ENCODE measurements around the gene OOEP. TPM values are rescaled to one million over a fixed set of nuclear protein-coding genes. Genes with fewer than 3 reads are reported as not detected.
"Not testable (repeated sequence)": the region's sequence is repeated elsewhere in the genome, so short reads cannot be mapped to it uniquely, and the experiment has no call there.

Gene OOEP
- total RNA-seq, 3 donors from 2014 or later = 0.38 TPM; not detected in 2

- not testable (repeated sequence) for H3K36me3 Mint-ChIP-seq (ENCODE audit: insufficient read depth); ATAC-seq; H3K27me3 Mint-ChIP-seq (ENCODE audit: low read depth); DNase-seq; H3K9me3 Mint-ChIP-seq; H3K4me1 Mint-ChIP-seq (ENCODE audit: low read depth); H3K4me3 Mint-ChIP-seq
Measured at GRCh38 chr6:73381531-73381930, 11.8 kb upstream of the OOEP start.

- H3K4me1 Mint-ChIP-seq (ENCODE audit: low read depth) = no peaks in the 10 kb centered on the region
- no peak for ATAC-seq
- DNase-seq = no peak
- no peaks in the 10 kb centered on the region for H3K27me3 Mint-ChIP-seq (ENCODE audit: low read depth)
- no peak overlapping the region for H3K4me3 Mint-ChIP-seq
- peaks cover 4% of the 10 kb centered on the region for H3K9me3 Mint-ChIP-seq
- peaks cover 1% of the 10 kb centered on the region for H3K36me3 Mint-ChIP-seq (ENCODE audit: insufficient read depth)
Measured at GRCh38 chr6:73377225-73377624, 7.5 kb upstream of the OOEP start.

DNA sequence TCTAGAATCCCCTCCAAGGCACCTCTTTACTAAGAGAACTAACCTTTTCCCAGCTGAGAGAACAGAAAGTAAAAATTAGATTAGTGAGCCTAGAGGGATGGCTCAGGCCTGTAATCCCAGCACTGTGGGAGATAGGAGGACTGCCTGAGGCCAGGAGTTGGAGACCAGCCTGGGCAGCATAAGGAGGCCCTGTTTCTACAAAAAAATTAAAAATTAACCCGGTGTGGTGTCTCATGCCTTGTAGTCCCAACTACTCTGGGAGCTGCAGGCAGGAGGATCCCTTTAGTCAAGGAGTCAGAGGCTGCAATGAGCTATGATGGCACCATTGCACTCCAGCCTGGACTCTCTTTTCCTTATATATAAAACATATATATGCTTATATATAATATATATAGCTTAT lies 5.5 kb upstream of the OOEP start:
- no peaks in the 10 kb centered on the region for H3K27me3 Mint-ChIP-seq (ENCODE audit: low read depth)
- ATAC-seq (no peak), DNase-seq (no peak)
- H3K4me1 Mint-ChIP-seq (ENCODE audit: low read depth) = no peaks in the 10 kb centered on the region
- peaks cover 4% of the 10 kb centered on the region for H3K9me3 Mint-ChIP-seq
- H3K4me3 Mint-ChIP-seq = no peak overlapping the region
- H3K36me3 Mint-ChIP-seq (ENCODE audit: insufficient read depth) = peaks cover 1% of the 10 kb centered on the region

DNA sequence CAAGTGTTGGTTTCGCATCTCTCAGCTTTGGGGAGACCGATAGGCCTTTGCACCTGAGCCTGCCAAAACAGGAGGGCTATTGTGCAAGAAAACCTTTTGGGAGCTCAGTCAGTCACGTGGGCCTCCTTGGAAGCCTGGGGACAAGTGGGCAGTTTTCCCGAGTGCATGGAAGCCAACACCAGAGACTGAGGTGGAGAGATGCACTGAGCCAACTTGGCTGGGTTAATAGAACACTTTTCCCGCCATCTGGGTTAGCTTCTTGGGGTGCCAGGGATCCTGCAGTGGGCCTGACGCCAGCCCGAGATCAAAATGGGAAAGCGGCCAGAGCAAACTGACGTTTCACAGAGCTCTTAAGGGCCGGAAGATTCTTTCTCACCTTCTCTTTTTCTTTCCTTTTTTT lies 2.8 kb upstream of the OOEP start:
- no peaks in the 10 kb centered on the region for H3K4me1 Mint-ChIP-seq (ENCODE audit: low read depth)
- no peaks in the 10 kb centered on the region for H3K27me3 Mint-ChIP-seq (ENCODE audit: low read depth)
- ATAC-seq = no peak

GRCh38 chr6:73371984-73372383 lies 2.3 kb upstream of the OOEP start:
- Mint-ChIP-seq H3K4me1 (ENCODE audit: low read depth) (no peaks in the 10 kb centered on the region), H3K9me3 (peaks cover 4% of the 10 kb centered on the region), H3K4me3 (no peak overlapping the region), H3K27me3 (ENCODE audit: low read depth) (no peaks in the 10 kb centered on the region), H3K36me3 (ENCODE audit: insufficient read depth) (peaks cover 1% of the 10 kb centered on the region)
- no peak for ATAC-seq
- DNase-seq = no peak

More for the DNA sequence above, 2.8 kb upstream of the OOEP start:
- H3K9me3 Mint-ChIP-seq = peaks cover 4% of the 10 kb centered on the region
- no peak overlapping the region for H3K4me3 Mint-ChIP-seq
- no peak for DNase-seq
- peaks cover 1% of the 10 kb centered on the region for H3K36me3 Mint-ChIP-seq (ENCODE audit: insufficient read depth)

DNA sequence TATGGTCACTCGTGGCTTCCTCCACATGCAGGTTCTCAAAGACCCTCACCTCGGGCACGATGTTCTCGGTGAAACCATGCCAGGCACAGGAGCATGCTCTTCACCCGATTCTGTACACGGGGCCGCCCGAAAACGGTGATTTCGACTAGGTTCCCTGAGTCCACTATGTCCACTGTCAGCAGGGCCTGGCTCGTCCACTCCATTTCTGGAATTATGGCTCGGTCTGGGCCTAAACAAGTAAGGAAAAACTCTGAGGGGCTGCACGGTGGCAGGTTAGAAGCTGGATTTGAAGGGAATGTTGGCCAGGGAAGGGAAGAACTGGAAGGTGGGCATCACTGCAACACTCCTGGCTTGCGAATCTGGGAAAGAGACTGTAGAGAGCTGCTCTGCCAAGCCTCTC lies 540 bp downstream of the OOEP start:
- Mint-ChIP-seq H3K4me1 (ENCODE audit: low read depth) (no peaks in the 10 kb centered on the region), H3K9me3 (peaks cover 4% of the 10 kb centered on the region), H3K27me3 (ENCODE audit: low read depth) (peaks cover 3% of the 10 kb centered on the region), H3K36me3 (ENCODE audit: insufficient read depth) (peaks cover 1% of the 10 kb centered on the region), H3K4me3 (no peak overlapping the region)
- no peak for ATAC-seq
- no peak for DNase-seq

GRCh38 chr6:73368675-73369074 lies 1.0 kb downstream of the OOEP start:
- H3K27me3 Mint-ChIP-seq (ENCODE audit: low read depth) = peaks cover 3% of the 10 kb centered on the region
- DNase-seq (no peak), ATAC-seq (no peak)
- no peaks in the 10 kb centered on the region for H3K4me1 Mint-ChIP-seq (ENCODE audit: low read depth)
- H3K9me3 Mint-ChIP-seq = peaks cover 4% of the 10 kb centered on the region
- peaks cover 1% of the 10 kb centered on the region for H3K36me3 Mint-ChIP-seq (ENCODE audit: insufficient read depth)
- no peak overlapping the region for H3K4me3 Mint-ChIP-seq

DNA sequence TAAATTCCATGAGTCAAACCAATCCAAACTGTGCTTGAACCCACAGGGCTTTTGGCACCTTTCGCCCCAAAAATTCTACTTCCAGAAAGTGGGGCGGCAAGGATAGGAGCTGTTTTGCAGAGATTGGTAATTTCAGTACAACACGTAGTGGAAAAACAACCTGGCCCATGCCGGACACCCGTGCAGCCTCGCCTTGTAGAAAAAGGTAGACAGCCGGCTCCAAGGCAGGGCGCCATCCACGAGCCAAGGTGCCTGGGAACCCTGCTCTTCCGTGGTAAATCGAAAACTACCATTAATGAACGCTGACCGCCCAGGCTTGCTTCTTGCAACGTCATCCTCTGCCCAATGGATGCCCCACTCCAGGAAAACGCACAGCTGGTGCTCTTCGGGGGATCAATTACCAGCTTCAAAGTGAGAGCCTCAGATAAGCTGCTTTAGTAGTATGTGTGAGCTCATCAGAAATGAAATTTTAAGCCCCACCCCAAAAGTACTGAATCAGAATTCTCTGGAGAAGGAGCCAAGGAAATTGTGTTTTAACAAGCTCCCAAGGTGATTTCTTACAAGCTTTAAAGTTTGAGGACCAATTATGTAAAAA lies 1.8 kb downstream of the OOEP start:
- no peak for ATAC-seq
- Mint-ChIP-seq H3K4me1 (ENCODE audit: low read depth) (no peaks in the 10 kb centered on the region), H3K4me3 (no peak overlapping the region), H3K36me3 (ENCODE audit: insufficient read depth) (no peaks in the 10 kb centered on the region), H3K27me3 (ENCODE audit: low read depth) (peaks cover 3% of the 10 kb centered on the region), H3K9me3 (peaks cover under 1% of the 10 kb centered on the region)
- no peak for DNase-seq

- Mint-ChIP-seq H3K9me3 (no peaks in the 10 kb centered on the region), H3K4me1 (ENCODE audit: low read depth) (no peaks in the 10 kb centered on the region), H3K27me3 (ENCODE audit: low read depth) (peaks cover 3% of the 10 kb centered on the region), H3K36me3 (ENCODE audit: insufficient read depth) (no peaks in the 10 kb centered on the region), H3K4me3 (no peak overlapping the region)
- DNase-seq (no peak), ATAC-seq (no peak)
Measured at GRCh38 chr6:73364549-73364948, 5.1 kb downstream of the OOEP start.

DNA sequence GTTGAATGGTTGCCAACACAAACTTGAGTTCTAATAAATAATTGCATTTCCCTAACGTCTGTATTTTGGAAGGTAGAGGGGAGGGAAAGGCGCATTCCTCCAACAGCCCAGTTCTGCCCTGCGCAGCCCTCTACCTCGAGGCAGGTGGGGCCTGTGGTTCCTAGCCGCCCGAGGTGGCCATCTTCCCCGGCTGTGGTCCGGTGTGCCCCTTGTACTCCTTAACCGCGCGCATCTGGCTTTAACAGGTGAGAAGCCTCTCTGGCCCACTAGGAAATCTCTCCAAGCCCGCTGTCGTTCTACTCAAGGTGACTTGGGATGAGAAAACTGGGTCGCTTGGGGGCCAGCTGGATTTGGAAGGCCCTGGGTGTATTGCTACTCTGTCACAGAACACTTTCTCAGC lies 5.6 kb downstream of the OOEP start:
- Mint-ChIP-seq H3K4me1 (ENCODE audit: low read depth) (no peaks in the 10 kb centered on the region), H3K9me3 (no peaks in the 10 kb centered on the region), H3K27me3 (ENCODE audit: low read depth) (peaks cover 3% of the 10 kb centered on the region), H3K36me3 (ENCODE audit: insufficient read depth) (no peaks in the 10 kb centered on the region), H3K4me3 (no peak overlapping the region)
- no peak for DNase-seq
- no peak for ATAC-seq

DNA sequence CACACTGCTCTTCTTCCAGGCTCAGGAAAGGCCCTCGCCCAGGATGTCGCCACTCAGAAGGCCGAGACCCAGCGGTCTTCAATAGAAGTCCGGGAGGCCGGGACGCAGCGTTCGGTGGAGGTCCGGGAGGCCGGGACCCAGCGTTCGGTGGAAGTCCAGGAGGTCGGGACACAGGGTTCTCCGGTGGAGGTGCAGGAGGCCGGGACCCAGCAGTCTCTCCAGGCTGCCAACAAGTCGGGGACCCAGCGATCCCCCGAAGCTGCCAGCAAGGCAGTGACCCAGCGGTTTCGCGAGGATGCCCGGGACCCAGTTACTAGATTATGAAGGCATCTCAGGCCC lies 6.2 kb downstream of the OOEP start:
- DNase-seq (no peak), ATAC-seq (no peak)
- peaks cover 3% of the 10 kb centered on the region for H3K27me3 Mint-ChIP-seq (ENCODE audit: low read depth)
- H3K4me3 Mint-ChIP-seq = no peak overlapping the region
- H3K36me3 Mint-ChIP-seq (ENCODE audit: insufficient read depth) = no peaks in the 10 kb centered on the region
- H3K9me3 Mint-ChIP-seq = no peaks in the 10 kb centered on the region
- no peaks in the 10 kb centered on the region for H3K4me1 Mint-ChIP-seq (ENCODE audit: low read depth)

DNA sequence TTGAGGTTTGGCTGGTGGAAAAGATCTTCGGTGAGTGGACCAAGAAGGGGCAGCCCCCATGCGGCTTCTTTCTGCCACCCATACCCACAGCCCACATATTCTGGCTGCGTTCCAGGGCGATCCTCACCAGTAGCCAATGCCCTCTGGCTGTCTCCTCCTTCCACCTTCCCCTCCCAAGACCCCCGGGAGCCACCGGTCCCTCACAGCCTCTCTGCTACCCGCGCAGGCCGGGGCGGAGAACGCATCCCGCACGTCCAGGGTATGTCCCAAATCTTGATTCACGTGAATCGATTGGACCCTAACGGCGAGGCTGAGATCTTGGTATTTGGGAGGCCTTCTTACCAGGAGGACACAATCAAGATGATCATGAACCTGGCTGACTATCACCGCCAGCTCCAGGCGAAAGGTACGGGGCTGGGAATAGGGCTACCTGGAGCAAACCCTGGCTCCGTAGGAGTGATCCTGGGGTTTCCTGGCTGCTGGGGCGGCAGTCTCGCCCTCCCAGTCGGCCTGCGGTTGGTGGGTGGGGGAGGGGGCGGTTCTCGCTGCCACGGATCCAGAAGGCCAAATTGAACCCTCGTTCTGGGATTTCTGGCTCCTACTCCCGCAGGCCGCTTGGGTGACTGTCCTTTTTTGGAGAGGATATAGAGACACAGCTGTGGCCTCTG lies 6.7 kb downstream of the OOEP start:
- Mint-ChIP-seq H3K36me3 (ENCODE audit: insufficient read depth) (no peaks in the 10 kb centered on the region), H3K4me1 (ENCODE audit: low read depth) (no peaks in the 10 kb centered on the region), H3K27me3 (ENCODE audit: low read depth) (peaks cover 3% of the 10 kb centered on the region), H3K4me3 (no peak overlapping the region), H3K9me3 (no peaks in the 10 kb centered on the region)
- ATAC-seq (no peak), DNase-seq (no peak)

DNA sequence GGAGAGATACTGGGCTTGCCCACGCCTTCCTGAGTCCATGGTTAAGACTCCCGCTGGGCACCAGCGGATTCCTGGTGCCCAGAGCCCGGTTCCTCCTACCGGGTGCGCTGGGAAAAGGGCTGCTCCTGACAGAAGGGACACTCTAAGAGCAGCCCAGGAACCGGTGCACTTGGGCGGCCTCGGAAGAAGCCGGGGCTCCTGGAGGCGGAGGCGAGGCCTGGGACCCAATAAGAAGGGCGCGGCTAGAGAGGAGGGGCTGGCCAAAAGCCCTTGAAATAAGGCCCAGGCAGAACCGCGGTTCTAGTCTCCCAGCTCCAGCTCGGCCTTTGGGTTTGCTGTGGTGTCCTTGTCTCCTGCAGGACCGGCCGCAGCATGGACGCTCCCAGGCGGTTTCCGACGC lies 7.3 kb downstream of the OOEP start, which contains the start of gene KHDC3L:
TSS of gene KHDC3L (plus strand) at position 301 of the 400 bp plus-strand sequence. CDS start at position 373, 72 bp downstream.
- Mint-ChIP-seq H3K9me3 (no peaks in the 10 kb centered on the region), H3K4me3 (no peak within 1 kb of the TSS), H3K36me3 (ENCODE audit: insufficient read depth) (no peaks in the 10 kb centered on the region), H3K27me3 (ENCODE audit: low read depth) (peaks cover 3% of the 10 kb centered on the region), H3K4me1 (ENCODE audit: low read depth) (no peaks in the 10 kb centered on the region)
- DNase-seq (no peak), ATAC-seq (no peak)

DNA sequence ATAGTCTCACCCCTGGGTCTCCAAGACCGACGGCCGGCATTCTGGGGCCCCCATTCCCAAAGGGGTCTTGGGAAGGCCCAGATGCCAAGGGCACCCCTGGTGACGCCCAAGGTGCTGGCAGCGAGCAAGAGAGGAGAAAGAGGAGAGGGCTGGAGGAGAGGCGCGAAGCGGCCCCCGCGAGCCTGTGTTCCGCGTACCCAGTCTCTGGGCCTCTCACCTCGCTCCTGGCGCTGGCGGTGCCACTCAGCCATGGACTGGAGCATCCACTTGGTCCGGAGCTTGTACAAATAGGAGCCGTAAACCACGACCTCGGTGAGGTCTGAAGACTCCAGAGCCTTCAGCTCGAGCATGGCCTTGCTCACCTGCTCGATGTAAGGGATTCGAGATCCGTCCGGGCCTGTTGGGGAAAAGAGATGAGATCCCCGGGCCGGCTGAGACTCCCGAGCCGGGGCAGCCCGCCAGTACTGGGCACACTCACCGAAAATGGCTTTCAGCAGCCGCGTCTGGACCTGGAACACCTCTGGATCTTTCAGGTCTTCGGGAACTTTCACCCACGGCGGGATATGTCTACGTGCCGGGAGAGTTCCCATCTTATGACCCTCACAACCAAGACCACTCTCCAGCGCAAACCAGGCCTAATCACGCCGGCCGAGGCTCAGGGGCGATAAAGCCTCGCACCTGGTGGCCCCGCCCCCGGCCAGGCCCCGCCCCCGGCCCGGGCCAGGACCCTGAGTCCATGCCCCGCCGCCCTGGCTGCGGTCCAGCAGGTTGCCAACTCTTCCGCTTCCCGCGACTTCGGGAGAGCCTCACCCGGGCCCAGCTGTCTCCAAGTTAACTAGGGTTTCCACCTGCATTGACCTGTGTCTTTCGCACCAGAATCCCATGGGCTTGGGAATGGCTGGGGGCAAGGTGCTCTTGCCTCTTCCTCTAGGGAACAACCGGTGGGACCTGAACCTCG lies 15.8 kb downstream of the OOEP start, which contains the start of gene DPPA5:
TSS of gene DPPA5 (minus strand) at position 641 of the 958 bp plus-strand sequence. CDS start at position 590, 51 bp downstream.
- H3K4me1 Mint-ChIP-seq (ENCODE audit: low read depth) = no peaks in the 10 kb centered on the region
- no peak for DNase-seq
- no peaks in the 10 kb centered on the region for H3K9me3 Mint-ChIP-seq
- no peaks in the 10 kb centered on the region for H3K36me3 Mint-ChIP-seq (ENCODE audit: insufficient read depth)
- ATAC-seq = no peak
- H3K4me3 Mint-ChIP-seq = no peak within 1 kb of the TSS
- H3K27me3 Mint-ChIP-seq (ENCODE audit: low read depth) = peaks cover 25% of the 10 kb centered on the region
